Fibroblast of peridontal ligament (primary cell): ENCODE results near the gene PTRH1.
"Not testable (repeated sequence)": the region's sequence is repeated elsewhere in the genome, so short reads cannot be mapped to it uniquely, and the experiment has no call there.

Source experiments
- DNase-seq: peaks from one replicate; pipeline ENCODE4 v3.0.0-alpha.2; 2010; ENCODE audit errors: extremely low read depth

Gene PTRH1

GRCh38 chr9:127715470-127716337 is at the start of gene PTRH1, which contains the start of gene TTC16:
Gene PTRH1 (minus strand): TSS chr9:127715663. CDS start chr9:127715639, 24 bp downstream.
Gene TTC16 (plus strand): TSS chr9:127716079. CDS start chr9:127716146, 67 bp downstream.
- DNase-seq = peak; percentile 92

- no peak for DNase-seq
Observed at GRCh38 chr9:127763918-127764384, 48.5 kb upstream of the PTRH1 start.

GRCh38 chr9:127762111-127762676 is 46.7 kb upstream of the PTRH1 start:
- DNase-seq = no peak

- DNase-seq = no peak
Observed at GRCh38 chr9:127761491-127761956, 46.1 kb upstream of the PTRH1 start.

GRCh38 chr9:127761061-127761460 is 45.6 kb upstream of the PTRH1 start:
- DNase-seq = no peak

- DNase-seq = no peak
Observed at GRCh38 chr9:127758843-127759242, 43.4 kb upstream of the PTRH1 start.

- DNase-seq = not testable (repeated sequence)
Observed at GRCh38 chr9:127756776-127757175, 41.3 kb upstream of the PTRH1 start.

- DNase-seq = no peak
Observed at GRCh38 chr9:127756233-127756632, 40.8 kb upstream of the PTRH1 start.

- no peak for DNase-seq
Observed at GRCh38 chr9:127755061-127756060, 39.9 kb upstream of the PTRH1 start.

GRCh38 chr9:127754099-127755060 is 38.9 kb upstream of the PTRH1 start:
- DNase-seq = no peak

- no peak for DNase-seq
Observed at GRCh38 chr9:127753622-127754021, 38.2 kb upstream of the PTRH1 start.

GRCh38 chr9:127753148-127753547 is 37.7 kb upstream of the PTRH1 start:
- no peak for DNase-seq

GRCh38 chr9:127751269-127752054 is 36.0 kb upstream of the PTRH1 start:
- peak; percentile 21 for DNase-seq

- no peak for DNase-seq
Observed at GRCh38 chr9:127749090-127749787, 33.8 kb upstream of the PTRH1 start.

GRCh38 chr9:127746959-127747569 is 31.6 kb upstream of the PTRH1 start:
- DNase-seq = no peak

- DNase-seq = no peak
Observed at GRCh38 chr9:127744398-127745110, 29.1 kb upstream of the PTRH1 start.

- no peak for DNase-seq
Observed at GRCh38 chr9:127742435-127743088, 27.1 kb upstream of the PTRH1 start.
